GM12891 (cell line): ENCODE measurements around the gene CLPTM1L.

Experiments
- POLR2A ChIP-seq: IDR thresholded peaks from 2 replicates; pipeline ENCODE4 v1.6.1; 2011; ENCODE audit warnings: low read depth, low read length, control low read depth
- POLR2AphosphoS5 ChIP-seq: IDR thresholded peaks from 2 replicates; pipeline ENCODE4 v1.6.1; 2011; ENCODE audit warnings: low read depth, low read length, control low read depth

DNA sequence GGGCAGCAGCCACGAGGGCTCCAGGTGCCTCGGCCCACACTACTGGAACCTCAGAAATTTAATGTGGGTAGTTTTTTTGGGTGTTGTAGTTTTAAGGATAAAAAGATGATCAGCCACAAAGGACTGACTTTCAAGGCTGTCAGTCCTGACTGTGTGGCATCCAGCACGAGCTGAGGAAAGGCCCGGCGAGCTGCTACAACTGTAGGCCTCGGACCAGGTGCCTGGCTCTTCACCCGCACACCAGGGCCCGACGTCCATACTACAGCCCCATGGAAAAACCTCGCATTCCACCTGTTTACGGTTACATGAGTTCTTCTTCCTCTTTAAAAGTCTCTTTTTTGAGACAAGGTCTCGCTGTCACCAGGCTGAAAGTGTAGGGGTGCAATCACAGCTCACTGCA is 2.6 kb downstream of the CLPTM1L start:
- TF ChIP-seq POLR2A (no peak), POLR2AphosphoS5 (no peak)
